ENCODE results near the gene PSAT1. TPM values are rescaled to one million over a fixed set of nuclear protein-coding genes. Genes with fewer than 3 reads are reported as not detected.

PSAT1 gene
- polyA plus RNA-seq, 1 donor from 2014 or later, result 5.2 TPM

GRCh38 chr9:78286125-78286524 is 10.8 kb upstream of the PSAT1 start:
- Mint-ChIP-seq H3K27ac (no peak overlapping the region), H3K4me3 (no peak overlapping the region), H3K9me3 (peaks cover 0 to 2% (median 0%) of the 10 kb centered on the region in 3 donors), H3K27me3 (peaks cover 1% of the 10 kb centered on the region), H3K4me1 (no peaks in the 10 kb centered on the region), H3K36me3 (no peaks in the 10 kb centered on the region)

GRCh38 chr9:78286946-78287388 is 10.0 kb upstream of the PSAT1 start:
- H3K27ac Mint-ChIP-seq, result no peak overlapping the region

GRCh38 chr9:78288214-78288892 is 8.6 kb upstream of the PSAT1 start:
- Mint-ChIP-seq H3K27ac (no peak overlapping the region), H3K4me1 (peaks cover 0 to 1% (median 1%) of the 10 kb centered on the region in 3 donors), H3K36me3 (no peaks in the 10 kb centered on the region), H3K4me3 (no peak overlapping the region), H3K27me3 (peaks cover 1% of the 10 kb centered on the region), H3K9me3 (peaks cover 0 to 2% (median 0%) of the 10 kb centered on the region in 3 donors)

More at GRCh38 chr9:78286946-78287388, 10.0 kb upstream of the PSAT1 start:
- H3K27me3 Mint-ChIP-seq, result peaks cover 1% of the 10 kb centered on the region
- H3K4me1 Mint-ChIP-seq, result no peaks in the 10 kb centered on the region
- no peak overlapping the region for H3K4me3 Mint-ChIP-seq
- no peaks in the 10 kb centered on the region for H3K36me3 Mint-ChIP-seq
- peaks cover 0 to 2% (median 0%) of the 10 kb centered on the region in 3 donors for H3K9me3 Mint-ChIP-seq

- Mint-ChIP-seq H3K27me3 (peaks cover 1% of the 10 kb centered on the region), H3K4me3 (no peak overlapping the region), H3K27ac (no peak overlapping the region), H3K36me3 (no peaks in the 10 kb centered on the region), H3K4me1 (peaks cover 0 to 1% (median 1%) of the 10 kb centered on the region in 3 donors), H3K9me3 (peaks cover 0 to 2% (median 0%) of the 10 kb centered on the region in 3 donors)
Observed at GRCh38 chr9:78289474-78289873, 7.5 kb upstream of the PSAT1 start.

GRCh38 chr9:78291240-78291925 is 5.5 kb upstream of the PSAT1 start:
- H3K4me3 Mint-ChIP-seq, result no peak overlapping the region
- no peak overlapping the region for H3K27ac Mint-ChIP-seq
- H3K9me3 Mint-ChIP-seq, result peaks cover 0 to 2% (median 0%) of the 10 kb centered on the region in 3 donors
- peaks cover 2 to 4% (median 4%) of the 10 kb centered on the region in 3 donors for H3K4me1 Mint-ChIP-seq
- peaks cover 3% of the 10 kb centered on the region for H3K27me3 Mint-ChIP-seq
- no peaks in the 10 kb centered on the region for H3K36me3 Mint-ChIP-seq

GRCh38 chr9:78292026-78292425 is 4.9 kb upstream of the PSAT1 start:
- Mint-ChIP-seq H3K9me3 (peaks cover 0 to 2% (median 0%) of the 10 kb centered on the region in 3 donors), H3K4me3 (no peak overlapping the region), H3K4me1 (peaks cover 4 to 6% (median 5%) of the 10 kb centered on the region in 3 donors), H3K27me3 (peaks cover 2% of the 10 kb centered on the region), H3K36me3 (no peaks in the 10 kb centered on the region), H3K27ac (no peak overlapping the region)

- peak overlapping the region in 1 of 3 donors; percentile 1 for H3K27ac Mint-ChIP-seq
- H3K9me3 Mint-ChIP-seq, result peaks cover 0 to 2% (median 0%) of the 10 kb centered on the region in 3 donors
- peaks cover 6 to 10% (median 9%) of the 10 kb centered on the region in 3 donors for H3K4me1 Mint-ChIP-seq
- H3K36me3 Mint-ChIP-seq, result no peaks in the 10 kb centered on the region
- H3K4me3 Mint-ChIP-seq, result peak overlapping the region in 1 of 4 donors; percentile 1
- H3K27me3 Mint-ChIP-seq, result peaks cover 2% of the 10 kb centered on the region
Observed at GRCh38 chr9:78292716-78293497, 4.0 kb upstream of the PSAT1 start.

GRCh38 chr9:78294290-78295176 is 2.4 kb upstream of the PSAT1 start:
- peaks cover 2% of the 10 kb centered on the region for H3K27me3 Mint-ChIP-seq
- no peak overlapping the region for H3K27ac Mint-ChIP-seq
- peaks cover 9 to 14% (median 13%) of the 10 kb centered on the region in 3 donors for H3K4me1 Mint-ChIP-seq
- H3K4me3 Mint-ChIP-seq, result no peak overlapping the region
- no peaks in the 10 kb centered on the region for H3K36me3 Mint-ChIP-seq
- peaks cover 0 to 2% (median 0%) of the 10 kb centered on the region in 3 donors for H3K9me3 Mint-ChIP-seq

GRCh38 chr9:78295177-78295575 is 1.7 kb upstream of the PSAT1 start:
- peaks cover 2% of the 10 kb centered on the region for H3K27me3 Mint-ChIP-seq
- H3K36me3 Mint-ChIP-seq, result no peaks in the 10 kb centered on the region
- H3K9me3 Mint-ChIP-seq, result no peaks in the 10 kb centered on the region
- peak overlapping the region in 3 of 4 donors; percentile 85 to 94 (median 94) for H3K4me3 Mint-ChIP-seq
- no peak overlapping the region for H3K27ac Mint-ChIP-seq
- peaks cover 9 to 14% (median 13%) of the 10 kb centered on the region in 3 donors for H3K4me1 Mint-ChIP-seq

GRCh38 chr9:78295731-78296130 is 1.2 kb upstream of the PSAT1 start:
- Mint-ChIP-seq H3K4me1 (peaks cover 9 to 14% (median 13%) of the 10 kb centered on the region in 3 donors), H3K27ac (no peak overlapping the region), H3K27me3 (peaks cover 2% of the 10 kb centered on the region), H3K36me3 (no peaks in the 10 kb centered on the region), H3K4me3 (peak overlapping the region; percentile 69 to 94 (median 90)), H3K9me3 (no peaks in the 10 kb centered on the region)

GRCh38 chr9:78296201-78296892 is 578 bp upstream of the PSAT1 start:
- Mint-ChIP-seq H3K9me3 (no peaks in the 10 kb centered on the region), H3K4me3 (peak overlapping the region; percentile 85 to 95 (median 94)), H3K27me3 (peaks cover 2% of the 10 kb centered on the region), H3K36me3 (no peaks in the 10 kb centered on the region), H3K4me1 (peaks cover 9 to 14% (median 13%) of the 10 kb centered on the region in 3 donors), H3K27ac (peak overlapping the region; percentile 35 to 94 (median 64))

- no peaks in the 10 kb centered on the region for H3K9me3 Mint-ChIP-seq
- H3K4me3 Mint-ChIP-seq, result peak overlapping the region; percentile 85 to 95 (median 94)
- no peaks in the 10 kb centered on the region for H3K36me3 Mint-ChIP-seq
- peak overlapping the region; percentile 64 to 80 (median 67) for H3K27ac Mint-ChIP-seq
- H3K4me1 Mint-ChIP-seq, result peaks cover 9 to 14% (median 12%) of the 10 kb centered on the region in 3 donors
- peaks cover 2% of the 10 kb centered on the region for H3K27me3 Mint-ChIP-seq
Observed at GRCh38 chr9:78297672-78297961, 692 bp downstream of the PSAT1 start.

- Mint-ChIP-seq H3K36me3 (no peaks in the 10 kb centered on the region), H3K27ac (peak overlapping the region in 1 of 3 donors; percentile 67), H3K27me3 (peaks cover 2% of the 10 kb centered on the region), H3K9me3 (no peaks in the 10 kb centered on the region), H3K4me3 (peak overlapping the region; percentile 85 to 95 (median 94)), H3K4me1 (peaks cover 8 to 14% (median 11%) of the 10 kb centered on the region in 3 donors)
Observed at GRCh38 chr9:78298046-78298765, 1.3 kb downstream of the PSAT1 start.
